Ramos (cell line): ENCODE results near the gene PITPNM1.
"Not testable (repeated sequence)": the region's sequence is repeated elsewhere in the genome, so short reads cannot be mapped to it uniquely, and the experiment has no call there.

Source experiments
- in situ Hi-C: fragments of 300-500 bp; cut with MboI; formaldehyde crosslinking; loops from one replicate; pipeline ENCODE4 v1.14.3; 2022; ENCODE audit warnings: low sequenced_read_pairs; ENCODE audit not compliant: unreplicated experiment

PITPNM1 gene

DNA sequence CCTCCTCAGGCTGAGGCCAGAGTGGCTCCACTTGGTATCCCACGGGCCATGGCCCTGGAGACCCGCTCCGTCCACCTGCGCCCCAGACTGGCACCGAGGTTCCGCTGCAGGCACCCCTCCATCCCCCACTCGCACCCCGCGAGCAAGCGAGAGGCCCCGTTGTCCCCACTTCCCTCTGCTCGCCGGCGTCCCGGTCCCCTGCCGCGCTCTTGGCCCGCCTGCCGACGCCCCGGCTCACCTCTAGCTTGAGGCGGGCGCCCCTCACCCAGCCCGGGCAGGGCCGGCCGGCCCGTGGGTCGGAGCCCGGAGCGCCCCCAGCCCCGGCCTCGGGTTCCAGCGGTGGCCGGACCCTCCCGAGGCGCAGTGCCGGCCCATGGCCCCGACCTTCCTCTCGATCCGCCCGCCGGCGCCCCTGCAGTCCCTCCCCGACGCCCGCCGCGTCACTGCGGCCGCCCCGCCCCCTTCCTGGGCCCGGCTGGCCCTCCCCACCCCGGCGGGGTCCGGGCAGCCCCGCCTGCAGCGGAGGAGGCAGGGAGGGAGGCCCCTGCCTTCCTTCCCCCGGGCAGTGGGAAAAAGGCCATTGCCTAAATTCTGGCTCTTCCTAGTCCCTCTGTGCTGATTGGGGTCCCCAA is at the start of gene PITPNM1:
Gene PITPNM1 (minus strand): TSS at position 414 of the 632 bp plus-strand sequence. CDS start 1,183 bp downstream, outside the sequence.
- in situ Hi-C loops = no loop called here

- in situ Hi-C loops = not testable (repeated sequence)
Measured at GRCh38 chr11:67551697-67552096, 46.5 kb upstream of the PITPNM1 start.

GRCh38 chr11:67551127-67551526 is 46.0 kb upstream of the PITPNM1 start:
- in situ Hi-C loops = no loop called here

DNA sequence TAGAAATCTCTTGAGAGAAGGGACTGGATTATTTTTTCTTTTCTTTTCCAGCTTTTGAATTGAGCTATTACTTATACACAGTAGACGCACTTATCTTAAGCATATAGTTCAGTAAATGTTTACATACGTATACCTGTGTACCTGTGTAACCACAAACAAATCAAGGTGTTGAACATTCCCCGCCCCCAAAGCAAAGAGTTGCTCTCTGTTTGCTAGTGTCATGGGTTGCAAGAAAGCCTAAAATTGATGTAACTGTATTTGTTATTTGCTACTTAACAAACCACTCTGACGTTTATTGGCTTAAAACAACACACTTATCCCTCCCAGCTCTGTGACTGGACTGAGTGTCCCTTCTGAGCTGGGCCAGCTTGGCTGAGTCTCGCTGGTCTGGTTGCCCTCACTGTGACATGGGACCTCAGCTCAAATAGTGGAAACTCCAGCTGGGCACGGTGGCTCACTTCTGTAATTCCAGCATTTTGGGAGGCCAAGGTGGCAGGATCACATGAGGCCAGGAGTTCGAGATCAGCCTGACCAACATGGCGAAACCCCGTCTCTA is 43.5 kb upstream of the PITPNM1 start:
- in situ Hi-C loops = no loop called here

DNA sequence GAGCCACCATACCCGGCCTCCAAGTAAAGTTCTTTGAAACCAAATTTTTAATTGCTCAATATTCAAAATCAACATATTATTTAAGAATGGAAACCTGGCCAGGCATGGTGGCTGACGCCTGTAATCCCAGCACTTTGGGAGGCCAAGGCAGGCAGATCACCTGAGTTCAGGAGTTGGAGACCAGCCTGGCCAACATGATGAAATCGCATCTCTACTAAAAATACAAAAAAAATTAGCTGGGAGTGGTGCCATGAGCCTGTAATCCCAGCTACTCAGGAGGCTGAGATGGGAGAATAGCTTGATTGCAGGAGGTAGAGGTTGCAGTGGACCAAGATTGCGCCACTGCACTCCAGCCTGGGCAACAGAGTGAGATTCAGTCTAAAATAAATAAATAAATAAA is 42.9 kb upstream of the PITPNM1 start:
- in situ Hi-C loops = not testable (repeated sequence)

GRCh38 chr11:67545280-67545679 is 40.1 kb upstream of the PITPNM1 start:
- in situ Hi-C loops = no loop called here

GRCh38 chr11:67544616-67545242 is 39.6 kb upstream of the PITPNM1 start:
- in situ Hi-C loops = no loop called here

GRCh38 chr11:67543585-67543984 is 38.4 kb upstream of the PITPNM1 start:
- in situ Hi-C loops = no loop called here

GRCh38 chr11:67542971-67543370 is 37.8 kb upstream of the PITPNM1 start:
- in situ Hi-C loops = no loop called here

- in situ Hi-C loops = no loop called here
Measured at GRCh38 chr11:67542169-67542568, 37.0 kb upstream of the PITPNM1 start.

DNA sequence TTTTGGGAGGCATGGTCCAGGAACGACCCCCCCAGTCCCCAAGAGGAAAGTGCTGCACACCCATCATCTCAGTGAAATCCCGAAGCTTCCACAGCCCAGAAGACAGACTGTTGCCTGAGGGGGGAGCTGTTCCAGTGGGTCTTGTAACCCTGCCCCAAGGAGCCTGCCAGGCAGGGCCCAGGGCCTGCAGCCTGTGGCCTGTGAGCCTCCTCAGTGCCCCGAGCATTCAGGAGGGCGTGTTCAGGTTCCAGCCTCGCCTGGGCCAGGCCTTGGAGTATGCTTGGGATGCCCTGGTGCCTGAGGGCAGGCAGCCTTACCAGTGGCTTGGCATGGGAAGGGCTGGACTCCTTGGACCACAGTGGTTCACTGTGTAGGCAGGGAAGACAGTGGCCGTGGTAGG is 36.0 kb upstream of the PITPNM1 start:
- in situ Hi-C loops = no loop called here

DNA sequence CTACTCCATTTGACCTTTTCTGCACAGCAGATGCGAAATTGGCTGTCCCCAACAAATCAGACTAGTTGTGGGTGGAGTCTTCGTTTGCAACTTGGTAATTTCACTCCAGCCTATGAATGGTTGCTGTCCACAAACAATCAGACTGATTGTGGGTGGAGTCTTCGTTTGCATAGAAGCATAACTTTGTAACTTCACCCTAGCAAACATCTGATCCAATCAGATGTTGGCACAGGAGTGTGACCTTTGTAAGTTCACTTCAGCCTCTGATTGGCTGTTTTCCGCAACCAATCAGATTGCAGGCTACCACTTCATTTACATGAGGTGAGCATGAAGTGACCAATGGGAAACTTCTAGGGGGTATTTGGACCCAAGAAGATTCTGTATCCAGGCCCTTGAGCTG is 34.4 kb upstream of the PITPNM1 start:
- in situ Hi-C loops = no loop called here

DNA sequence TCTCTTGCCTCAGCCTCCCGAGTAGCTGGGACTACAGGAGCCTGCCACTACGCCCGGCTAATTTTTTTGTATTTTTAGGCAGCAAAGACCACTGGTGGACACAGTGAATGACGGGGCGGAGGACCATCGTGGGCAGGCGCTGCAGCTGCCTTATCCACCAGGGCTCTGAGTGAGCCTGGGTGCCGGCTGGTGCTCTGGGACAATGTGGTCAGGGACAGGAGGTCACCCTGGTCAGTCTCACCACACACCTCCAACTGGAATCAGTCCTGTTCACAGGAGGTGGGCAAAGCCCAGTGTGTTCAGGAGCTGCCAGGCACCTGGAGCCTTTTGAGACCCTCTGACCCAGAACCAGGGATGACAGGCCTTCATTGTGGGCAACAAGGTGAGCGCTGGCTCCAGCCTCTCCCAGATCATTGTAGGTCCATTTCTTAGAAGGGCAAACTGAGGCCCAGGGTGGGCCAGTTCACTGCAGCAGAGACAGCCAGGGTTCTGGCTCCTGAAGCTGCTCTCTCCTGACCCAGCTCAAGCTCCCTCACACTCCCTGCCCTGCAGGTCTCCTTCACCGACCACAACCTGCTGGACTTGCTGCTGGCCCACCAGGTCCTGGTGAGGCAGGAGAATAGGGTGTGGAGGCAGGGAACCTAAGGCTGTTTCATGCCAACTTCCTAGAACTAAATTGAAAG is 33.8 kb upstream of the PITPNM1 start:
- in situ Hi-C loops = no loop called here

GRCh38 chr11:67538306-67538705 is 33.1 kb upstream of the PITPNM1 start:
- in situ Hi-C loops = no loop called here

DNA sequence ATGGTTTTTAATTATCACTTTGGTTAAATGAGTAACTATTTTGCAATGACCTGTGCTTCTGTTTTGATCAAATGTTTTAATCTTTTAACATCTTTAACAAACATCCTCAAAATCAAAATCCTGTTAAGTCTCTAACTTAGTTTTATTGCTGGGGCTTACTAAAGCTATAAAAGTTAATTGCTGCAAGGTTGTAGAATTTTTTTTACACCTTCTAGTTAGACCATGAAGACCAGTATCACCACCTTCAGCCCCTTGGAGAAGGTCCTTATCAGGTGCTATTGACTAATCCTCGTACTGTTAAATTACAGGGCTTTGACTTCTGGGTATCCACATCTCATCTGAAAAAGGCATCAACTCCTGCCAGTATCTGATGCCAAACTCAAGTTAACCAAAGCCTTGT is 30.4 kb upstream of the PITPNM1 start:
- in situ Hi-C loops = no loop called here

GRCh38 chr11:67534070-67534679 is 29.0 kb upstream of the PITPNM1 start:
- in situ Hi-C loops = no loop called here

- in situ Hi-C loops = no loop called here
Measured at GRCh38 chr11:67532889-67533288, 27.7 kb upstream of the PITPNM1 start.

GRCh38 chr11:67530282-67530592 is 25.1 kb upstream of the PITPNM1 start:
- in situ Hi-C loops = no loop called here

GRCh38 chr11:67528376-67528775 is 23.2 kb upstream of the PITPNM1 start:
- in situ Hi-C loops = no loop called here

DNA sequence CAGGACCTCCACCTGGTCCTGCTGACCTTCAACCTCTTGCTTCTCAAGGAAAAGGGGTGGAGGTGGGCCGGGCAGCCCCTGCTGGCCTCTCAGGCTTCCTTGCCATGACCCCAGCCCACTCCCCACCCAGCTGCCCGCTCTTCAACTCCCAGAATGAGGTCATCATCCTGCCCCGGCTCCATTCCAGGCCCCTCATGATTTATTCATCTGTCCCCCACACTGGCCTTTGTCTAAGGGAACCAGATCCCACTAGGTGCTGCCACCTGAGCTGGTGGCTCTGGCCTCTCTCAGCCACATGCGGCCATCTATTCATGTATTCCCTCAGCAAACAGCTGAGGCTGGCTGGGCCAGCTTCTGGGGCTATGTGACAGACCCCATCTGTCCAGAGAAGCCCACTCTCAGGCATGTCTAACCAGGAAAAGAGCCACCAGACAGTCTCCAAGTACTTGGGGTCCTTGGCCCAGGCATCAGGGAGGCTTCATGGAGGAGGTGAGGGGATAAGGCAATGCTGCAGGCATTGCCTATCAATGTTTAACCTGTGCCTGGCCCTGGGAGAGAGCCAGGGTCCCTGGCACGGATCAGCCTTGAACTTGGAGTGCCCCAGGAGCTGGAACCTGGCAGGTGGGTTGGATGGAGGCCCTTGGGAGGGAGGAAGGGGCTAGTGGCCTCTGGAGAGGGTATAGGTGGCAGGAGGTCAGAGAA is 20.3 kb upstream of the PITPNM1 start:
- in situ Hi-C loops = no loop called here

DNA sequence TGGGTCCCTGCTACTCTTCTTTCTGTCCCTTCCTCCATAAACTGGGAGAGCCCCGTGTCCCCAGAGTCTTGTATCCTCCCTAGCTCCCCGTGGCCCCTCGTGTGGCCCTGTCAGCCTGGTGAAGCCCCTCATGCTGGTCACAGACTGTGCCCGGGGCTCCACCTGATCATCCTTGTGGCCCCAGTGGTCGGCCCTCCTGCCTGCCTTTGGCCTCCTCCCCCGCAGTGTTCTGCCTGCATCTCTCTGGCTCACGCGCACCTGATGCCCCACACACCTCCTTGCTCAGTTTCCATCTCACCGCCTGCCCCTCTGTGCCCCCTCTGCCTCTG is 19.3 kb upstream of the PITPNM1 start:
- in situ Hi-C loops = no loop called here
